GM21576 (cell line): ENCODE data around the gene VAV3.

Experiments used
- ATAC-seq: cut with Tn5 transposase; IDR thresholded peaks from one replicate; pipeline ENCODE4 v1.9.1; 2021; ENCODE audit warnings: mild to moderate bottlenecking, moderate library complexity; ENCODE audit not compliant: unreplicated experiment

The VAV3 gene

DNA sequence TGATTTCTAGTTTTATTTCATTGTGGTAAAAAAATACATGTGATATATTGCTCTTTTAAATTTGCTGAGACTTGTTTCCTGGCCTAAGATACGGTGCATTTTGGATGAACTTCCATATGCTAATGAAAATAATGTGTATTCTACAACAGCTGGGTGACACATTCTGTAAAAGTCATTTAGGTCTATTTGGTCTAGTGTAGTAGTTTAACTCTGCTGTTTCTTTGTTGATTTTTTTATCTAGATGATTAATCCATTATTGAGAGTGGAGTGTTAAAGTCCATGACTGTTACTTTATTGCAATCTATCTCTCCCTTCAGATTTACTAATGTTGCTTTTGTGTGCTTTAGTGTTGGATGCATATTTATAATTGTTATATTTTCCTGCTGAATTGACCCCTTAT lies 161.4 kb downstream of the VAV3 start:
- ATAC-seq: no peak

DNA sequence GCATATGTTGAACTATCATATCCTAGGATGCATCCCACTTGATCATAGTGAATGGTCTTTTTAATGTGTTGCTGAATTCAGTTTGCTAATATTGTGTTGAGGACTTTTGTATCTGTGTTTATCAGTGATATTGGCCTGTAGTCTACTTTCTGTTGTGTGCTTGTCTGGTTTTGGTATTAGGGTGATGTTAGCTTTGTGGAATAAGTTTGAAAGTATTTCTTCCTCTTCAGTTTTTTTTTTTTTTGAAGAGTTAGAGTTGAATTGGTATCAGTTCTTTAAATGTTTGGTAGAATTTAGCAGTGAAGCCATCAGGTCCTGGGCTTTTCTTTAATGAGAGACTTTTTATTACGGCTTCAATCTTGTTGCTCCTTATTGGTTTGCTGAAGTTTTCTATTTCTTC lies 162.3 kb downstream of the VAV3 start:
- no peak for ATAC-seq

DNA sequence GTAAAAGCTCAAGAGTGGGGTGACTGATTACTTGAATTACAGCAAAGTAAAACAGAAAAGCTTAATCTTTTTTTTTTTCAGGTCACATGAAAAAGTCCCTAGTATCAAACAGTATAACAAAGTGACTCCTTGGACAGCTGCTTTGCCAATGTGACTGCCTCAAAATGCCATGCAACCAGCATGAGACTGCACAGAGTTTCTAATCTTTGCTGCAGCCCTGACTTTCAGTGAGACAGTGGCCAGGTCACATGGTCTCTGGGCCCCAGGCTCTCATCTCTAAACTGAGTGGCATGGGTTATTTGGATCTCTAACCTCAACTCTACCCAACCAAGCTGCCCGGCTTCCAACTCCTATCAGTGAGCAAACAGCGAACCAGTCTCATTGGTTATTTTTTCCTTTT lies 169.0 kb downstream of the VAV3 start:
- ATAC-seq: no peak

DNA sequence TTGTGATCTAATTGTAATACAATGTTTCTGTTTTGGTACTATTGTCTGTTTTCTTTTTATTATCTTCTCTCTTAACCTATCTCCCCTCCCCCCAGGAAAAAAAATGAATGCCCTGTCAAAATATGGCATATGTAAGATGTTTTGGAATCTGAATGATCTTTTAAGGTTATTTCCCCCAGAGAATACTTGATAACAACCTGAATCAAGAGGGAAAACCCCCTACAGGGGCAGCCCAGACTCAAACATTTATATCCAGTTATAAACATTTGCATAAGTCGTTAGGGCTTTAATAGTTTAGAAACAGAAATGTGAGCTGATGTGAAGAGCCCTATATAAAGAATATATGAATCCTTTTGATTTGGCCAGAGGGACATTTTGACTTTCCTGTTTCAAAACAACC lies 169.5 kb downstream of the VAV3 start:
- no peak for ATAC-seq

DNA sequence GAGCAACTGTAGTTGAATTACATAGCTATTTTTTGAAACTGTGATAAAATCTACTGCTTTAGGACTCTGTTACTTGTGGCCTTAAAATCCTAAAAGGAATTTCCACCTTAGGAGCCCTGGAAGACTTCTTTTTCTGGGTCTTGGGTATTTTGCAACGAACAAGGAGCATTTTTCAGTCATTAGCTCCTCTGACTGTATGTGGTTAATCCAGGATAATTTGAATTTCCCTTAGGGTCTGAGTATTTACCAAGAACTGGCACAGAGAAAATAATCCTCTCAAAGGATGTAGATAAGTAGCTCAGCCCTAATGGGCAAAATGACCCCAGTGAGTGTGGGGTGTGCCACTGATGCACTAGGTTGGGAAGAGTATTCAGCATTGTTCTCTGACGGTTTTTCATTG lies 170.4 kb downstream of the VAV3 start:
- ATAC-seq: no peak

DNA sequence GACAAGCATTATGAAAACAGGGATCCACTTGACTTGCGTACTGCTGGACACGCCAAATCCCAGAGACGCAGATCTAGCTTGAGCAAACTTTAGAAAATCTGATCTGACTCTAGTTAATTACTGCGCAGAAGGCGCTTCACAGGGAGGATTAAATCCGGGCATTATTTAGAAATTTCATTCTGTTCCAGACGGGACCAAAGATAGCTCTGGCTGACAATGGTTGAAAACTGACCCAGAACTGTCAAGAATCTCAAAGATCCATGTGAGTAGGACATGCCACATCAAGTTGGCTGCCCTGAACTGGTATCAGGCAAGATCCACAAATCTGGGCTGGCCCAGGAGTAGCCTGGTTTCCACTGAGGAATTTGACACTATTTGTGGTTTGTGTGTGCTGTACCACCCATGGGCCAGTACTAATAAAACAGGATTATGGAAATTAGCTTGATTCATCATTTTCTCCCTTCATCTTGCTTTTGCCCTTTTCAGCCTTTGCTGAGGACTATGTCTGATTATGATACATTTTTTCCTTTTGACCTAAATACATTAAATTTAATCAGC lies 171.0 kb downstream of the VAV3 start:
- ATAC-seq: no peak

DNA sequence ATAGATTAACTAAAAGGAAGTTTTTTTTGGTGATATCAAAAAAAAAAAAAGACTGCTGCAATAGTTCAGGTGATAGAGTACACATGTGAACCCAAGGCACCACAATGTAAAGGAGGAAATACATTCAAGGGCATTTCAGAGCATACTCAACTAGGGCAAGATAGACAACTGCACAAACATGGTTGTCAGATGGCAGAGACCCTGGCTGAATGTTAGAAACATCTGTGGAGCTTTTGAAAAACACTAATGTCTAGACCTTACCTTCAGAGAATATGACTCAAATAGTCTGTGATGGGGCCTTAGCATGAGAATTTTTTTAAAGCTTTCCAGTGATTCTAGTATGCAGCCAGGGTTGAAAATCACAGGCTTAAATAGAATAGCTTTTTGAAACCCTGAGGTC lies 173.6 kb downstream of the VAV3 start:
- ATAC-seq: no peak

DNA sequence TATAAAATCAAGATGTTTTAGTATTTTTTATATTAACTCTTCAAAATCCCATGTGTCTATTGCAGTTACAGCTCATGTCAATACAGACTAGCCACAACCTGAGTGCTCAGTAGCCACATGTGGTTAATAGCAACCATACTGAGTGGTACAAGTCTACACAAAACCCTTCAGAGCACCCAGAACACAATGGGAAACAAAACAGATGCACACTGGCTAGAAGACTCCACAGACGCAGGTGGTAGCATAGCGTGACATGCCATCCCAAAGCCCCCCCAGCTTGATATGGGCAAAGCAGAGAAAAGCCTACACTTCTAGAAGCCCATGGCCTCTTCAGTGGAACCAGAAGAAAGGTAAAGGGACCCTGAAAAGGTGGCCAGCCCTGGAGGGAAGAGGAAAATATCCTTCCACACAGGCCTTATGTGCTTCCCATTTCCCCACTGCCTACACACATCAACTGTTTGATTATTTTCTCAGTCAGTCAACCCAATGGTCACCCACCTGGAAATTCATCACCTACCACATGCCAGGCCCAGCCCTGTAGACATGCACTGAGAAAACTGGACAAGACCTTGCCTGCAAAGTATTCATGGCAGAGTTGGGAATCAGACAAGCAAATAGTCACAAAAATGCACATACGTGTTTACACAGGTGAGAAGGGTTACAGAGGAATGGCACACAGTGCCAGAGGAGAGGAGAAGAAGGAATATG lies 175.0 kb downstream of the VAV3 start:
- no peak for ATAC-seq

DNA sequence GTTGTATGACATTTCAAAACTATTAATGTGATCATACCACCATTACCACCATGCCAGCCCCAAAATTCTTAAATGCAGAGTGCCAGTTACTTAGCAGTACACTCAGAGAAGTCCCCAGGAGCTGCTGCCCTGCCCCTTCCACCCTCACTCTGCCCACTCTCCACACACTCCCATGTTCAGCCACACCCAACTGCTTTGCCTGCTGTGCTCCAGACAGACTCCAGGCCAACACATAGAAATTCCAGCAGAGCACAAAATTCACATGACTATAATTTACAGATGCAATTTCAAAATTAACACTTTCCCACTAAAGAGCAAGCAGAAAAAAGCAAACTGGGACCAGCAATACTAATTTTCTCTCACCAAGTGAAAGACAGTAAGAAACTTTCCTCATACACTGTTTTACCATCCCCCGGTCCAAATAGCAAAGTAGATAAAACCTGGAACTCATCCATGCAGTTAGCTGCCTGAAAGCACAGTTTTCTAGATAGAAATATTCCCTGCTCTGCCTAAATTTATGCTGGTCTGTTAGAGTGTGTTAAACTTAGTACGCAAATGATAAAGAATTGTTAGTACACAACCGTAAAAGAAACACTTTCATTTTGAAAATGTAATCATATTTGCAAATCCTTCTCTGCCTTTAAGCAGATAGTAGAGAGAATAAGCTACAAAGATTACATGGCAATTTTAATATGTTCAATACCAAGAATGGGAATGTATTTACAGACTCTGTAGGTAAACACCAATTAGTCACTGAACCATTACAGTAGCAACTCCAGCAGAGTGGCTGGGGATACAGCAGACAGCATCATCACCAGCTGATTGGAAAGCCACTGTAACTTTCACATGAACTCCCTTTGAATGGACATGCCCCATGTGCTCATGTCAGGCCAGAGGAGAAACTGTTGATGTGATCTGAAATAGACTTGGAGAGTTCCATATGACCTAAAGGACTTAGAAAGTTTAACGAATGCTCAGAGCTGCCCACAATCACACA lies 176.5 kb downstream of the VAV3 start:
- ATAC-seq: no peak

DNA sequence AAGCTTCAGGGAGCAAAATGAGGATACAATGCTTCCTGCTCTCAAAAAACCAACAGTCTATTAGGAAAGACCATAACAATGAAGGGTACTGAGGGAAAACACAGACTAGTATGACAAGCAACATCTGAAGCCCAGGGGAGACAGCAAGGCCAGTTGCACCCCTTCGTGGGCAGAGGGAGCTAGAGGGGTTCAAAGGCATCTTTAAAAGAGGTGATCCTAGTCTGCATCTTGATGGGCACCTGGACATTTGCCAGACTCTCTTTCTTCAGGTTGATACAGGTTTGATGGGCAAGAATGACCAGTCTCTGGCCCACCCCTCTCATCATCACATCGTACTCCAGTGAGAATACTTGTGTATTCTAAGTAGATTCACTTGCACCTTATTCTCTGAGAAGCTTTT lies 177.7 kb downstream of the VAV3 start:
- ATAC-seq: no peak

DNA sequence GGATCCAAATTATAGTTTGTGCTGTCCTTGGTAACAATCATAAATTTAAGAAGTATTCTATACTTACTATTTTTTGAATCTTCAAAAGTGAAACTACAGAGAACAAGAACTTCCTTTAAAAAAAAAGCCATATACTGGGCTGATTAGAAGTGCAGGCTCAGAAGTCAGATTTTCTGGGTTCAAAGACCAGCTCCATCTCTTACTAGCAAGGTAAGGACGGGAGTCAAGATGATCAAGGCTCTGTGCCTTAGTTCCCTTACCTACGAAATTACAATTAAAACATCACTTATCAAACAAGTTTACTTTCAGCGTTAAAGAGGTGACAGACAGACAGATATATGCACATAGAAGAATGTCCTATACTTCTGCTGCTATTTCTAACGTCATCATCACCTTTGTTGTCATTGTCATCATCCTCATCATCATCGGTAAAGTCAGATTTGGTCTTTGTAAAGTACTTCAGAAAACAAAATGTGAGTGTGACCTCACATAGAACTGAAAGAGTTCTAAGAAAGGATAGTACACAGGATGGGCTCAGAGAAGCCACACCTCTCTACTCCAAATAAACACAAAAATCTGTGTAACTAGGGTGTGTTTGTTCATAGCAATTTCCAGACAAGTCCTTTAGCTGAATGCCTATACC lies 178.7 kb downstream of the VAV3 start:
- no peak for ATAC-seq

DNA sequence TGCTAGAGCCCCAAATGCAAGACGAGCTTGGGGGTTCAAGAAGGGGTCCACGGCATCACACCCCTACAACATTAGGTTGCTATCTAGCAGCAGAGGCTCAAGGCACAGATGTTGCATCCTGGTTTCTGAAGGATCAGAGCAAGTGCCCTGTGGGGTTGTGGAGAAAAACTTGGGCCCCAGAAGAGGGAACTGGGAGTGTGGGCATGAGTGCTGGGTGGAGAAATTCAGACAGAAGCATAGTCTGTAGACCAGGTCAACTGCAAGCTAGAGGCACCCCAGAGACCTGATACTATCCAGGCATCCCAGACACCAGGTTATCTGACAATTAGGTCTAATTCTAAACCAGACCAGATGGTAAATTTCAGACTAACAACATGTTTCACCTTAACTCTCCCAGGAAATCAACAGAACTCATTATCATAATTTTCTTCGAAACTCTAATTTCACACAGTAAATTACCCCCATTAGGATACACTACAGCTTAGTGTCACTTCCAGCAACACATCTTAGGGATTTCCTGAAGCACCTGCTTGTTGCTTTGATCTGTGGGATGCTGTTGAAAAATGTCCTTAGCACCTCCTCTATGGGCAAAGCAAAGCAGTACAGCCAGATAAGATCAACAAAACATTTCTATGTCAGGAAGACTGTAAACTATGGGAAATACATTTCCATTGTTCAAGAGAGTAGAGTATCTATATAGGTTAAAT lies 179.3 kb downstream of the VAV3 start:
- no peak for ATAC-seq

DNA sequence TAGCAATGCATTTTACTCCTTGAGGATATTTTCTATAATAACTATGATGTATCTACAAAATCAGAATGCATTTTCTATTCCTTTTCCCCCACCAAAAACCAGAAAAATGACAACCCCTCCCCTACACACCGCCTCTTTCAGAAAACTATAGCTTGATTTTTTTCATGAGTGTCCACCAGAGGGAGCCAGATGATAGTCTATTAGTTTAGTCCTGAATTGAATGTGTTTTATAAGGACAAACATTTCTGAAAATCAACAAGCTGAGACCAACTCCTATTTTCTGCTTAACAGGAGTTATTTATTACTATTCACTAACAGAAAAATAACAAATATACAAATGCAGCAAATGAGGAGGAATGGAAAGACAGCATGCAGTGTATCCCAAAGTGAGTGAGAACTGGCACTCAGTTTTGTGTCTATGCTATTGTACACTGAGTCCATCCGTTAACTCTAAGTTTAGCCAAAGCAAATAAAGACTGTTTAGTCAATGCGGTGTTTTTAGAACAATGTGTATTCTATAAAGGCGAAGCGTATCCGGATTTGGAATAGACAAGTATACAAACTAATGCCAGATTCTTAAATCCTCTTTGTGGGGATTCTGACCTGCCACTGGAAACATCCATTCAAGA lies 182.6 kb downstream of the VAV3 start:
- ATAC-seq: no peak

DNA sequence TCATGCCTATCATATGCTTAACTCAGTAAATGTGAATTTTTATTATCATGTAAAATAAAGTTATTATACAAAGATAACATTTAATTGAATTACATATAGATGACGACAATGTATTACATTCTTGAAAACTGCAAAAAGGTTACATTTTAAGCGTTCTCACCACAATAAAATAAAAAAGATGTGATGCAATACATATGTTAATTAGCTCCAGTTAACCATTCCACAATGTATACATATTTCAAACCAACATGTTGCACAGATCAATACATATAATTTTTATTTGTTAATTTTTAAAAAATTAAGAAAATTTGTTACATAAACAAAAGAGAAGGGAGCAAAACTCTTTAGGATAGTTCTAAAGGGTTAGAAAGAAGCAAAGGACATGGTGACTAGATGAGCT lies 183.7 kb downstream of the VAV3 start:
- ATAC-seq: no peak

DNA sequence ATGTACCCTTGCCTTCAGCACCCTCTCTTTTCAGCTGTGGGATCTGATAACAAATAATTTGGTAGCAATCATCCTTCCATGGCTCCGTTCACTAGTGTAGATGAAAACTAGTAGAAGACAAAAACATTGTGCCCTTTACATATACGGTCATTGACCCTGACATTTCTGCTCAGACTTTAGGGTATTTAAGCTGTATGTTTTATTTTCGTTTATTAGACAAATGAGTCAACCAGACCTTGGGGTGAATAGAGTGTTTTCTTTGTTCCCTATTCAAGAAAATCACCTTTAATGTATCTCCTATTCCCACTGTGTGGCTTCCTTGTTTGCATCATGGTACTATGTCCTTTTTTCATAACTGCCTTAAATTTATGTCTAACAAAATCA lies 187.3 kb downstream of the VAV3 start:
- ATAC-seq: peak; percentile 8

DNA sequence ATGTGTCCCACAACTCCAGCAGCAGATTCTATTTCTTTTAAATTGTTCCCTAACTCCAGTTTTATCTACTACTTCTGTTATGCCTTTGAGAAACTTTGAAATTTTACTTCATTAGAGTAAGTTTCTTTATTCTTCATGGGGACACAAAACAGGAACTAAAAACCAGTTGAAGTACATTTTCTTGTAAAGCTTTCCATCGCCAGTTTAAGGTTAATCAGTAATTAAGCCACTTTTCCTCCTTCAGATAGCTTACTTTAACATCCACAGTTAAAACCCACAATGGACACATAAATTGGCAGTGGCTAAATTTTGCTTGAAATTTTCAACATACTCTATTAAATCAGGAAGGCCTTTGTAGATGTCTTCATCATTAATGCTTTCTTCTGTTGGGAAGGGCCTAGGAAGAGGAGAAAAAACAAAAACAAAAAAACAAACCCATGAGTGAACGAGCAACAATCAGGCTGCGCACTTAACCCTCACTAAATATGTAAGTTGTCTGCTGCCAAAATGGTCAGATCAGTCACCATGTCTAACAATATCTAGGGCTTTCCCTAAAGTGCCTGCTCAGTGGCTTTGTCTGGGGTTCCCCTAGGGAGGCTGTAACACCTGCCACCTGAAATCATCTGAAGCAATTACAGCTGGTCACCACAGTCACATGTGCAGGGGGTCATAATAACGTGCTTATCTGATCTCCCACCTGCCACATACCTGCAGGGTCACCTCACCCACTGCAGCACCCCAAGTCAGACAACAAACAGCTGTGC lies 187.9 kb downstream of the VAV3 start:
- peak; percentile 91 for ATAC-seq

DNA sequence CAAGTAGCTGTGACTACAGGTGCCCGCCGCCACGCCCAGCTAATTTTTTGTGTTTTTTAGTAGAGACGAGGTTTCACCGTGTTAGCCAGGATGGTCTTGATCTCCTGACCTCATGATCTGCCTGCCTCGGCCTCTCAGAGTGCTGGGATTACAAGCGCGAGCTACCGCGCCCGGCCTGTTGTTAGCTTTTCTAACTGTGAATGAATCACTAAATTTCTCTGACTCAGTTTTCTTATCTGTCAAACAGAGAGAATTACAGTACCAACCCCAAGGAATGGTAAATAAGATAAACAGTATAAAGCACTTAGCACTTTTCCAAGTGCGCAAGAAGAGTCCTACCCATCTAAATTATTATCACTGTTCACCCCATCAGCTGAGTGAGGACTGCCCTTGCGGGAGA lies 193.6 kb downstream of the VAV3 start:
- no peak for ATAC-seq

DNA sequence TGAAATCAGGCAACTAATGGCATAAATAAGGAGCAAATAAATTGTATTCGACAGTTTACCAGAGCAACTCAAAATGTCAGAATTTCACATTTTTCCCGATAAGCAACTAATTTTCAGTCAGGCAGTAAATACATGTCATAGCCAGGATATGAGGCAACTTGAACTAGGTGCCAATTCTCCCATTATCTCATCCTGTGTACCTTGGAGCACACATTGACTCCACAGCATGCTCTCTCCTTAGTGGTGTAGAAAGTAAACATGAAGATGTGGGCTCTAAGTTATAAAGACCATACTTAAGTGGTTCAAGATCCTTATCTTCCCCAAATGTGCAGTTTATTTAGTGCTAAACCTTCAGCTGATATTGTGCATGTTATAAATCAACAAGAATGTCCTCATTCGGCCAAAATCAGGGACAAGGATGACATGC lies 197.8 kb downstream of the VAV3 start:
- ATAC-seq: no peak

DNA sequence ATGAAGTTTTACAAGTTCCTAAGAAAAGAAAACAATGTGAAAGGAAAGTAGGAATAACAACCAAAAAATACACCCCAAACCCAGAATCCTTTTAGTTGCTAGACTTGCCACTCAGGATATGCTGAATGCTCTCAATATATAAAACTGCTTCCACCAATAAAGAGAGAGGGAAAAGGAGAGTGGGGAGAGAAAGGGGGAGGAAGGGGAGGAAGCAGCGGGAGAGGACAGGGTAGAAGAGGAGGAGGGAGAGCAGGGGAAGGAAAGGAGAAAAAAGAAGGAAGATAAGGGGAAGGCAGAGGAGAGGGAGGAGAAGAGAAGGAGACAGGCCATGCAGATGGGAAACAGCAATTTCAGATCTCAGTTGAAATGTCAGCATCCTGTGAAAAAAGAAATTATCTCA lies 198.4 kb downstream of the VAV3 start:
- ATAC-seq: no peak
